ENCODE data around the gene PTPRCAP.

GRCh38 chr11:67420646-67421429 is 16.6 kb downstream of the PTPRCAP start:
- TF ChIP-seq CTCF (IDR thresholded peaks at IDR 0.05) (peak in 5 of 6 experiments; percentile 12 to 62 (median 30)), POLR2A (IDR thresholded peaks at IDR 0.05) (peak in 2 of 4 donors; percentile 55 to 73), POLR2AphosphoS5 (IDR thresholded peaks at IDR 0.05) (peak; percentile 48 to 79), EP300 (IDR thresholded peaks at IDR 0.05) (no peak)
